Activated CD8-positive, alpha-beta T cell treated with anti-CD3 and anti-CD28 coated beads for 36 hours (primary cell): Measurements from ENCODE around the gene ABHD11. TPM values are rescaled to one million over a fixed set of nuclear protein-coding genes. Genes with fewer than 3 reads are reported as not detected.
"Not testable (repeated sequence)": the region's sequence is repeated elsewhere in the genome, so short reads cannot be mapped to it uniquely, and the experiment has no call there.

Source experiments
- ATAC-seq: fragments of 200-7000 bp; cut with Tn5 transposase; one replicate; pipeline ENCODE4 v1.10.0; 2021; ENCODE audit warnings: mild to moderate bottlenecking, moderate library complexity
- CTCF ChIA-PET: fragments of 350-600 bp; sonication (Branson Sonifier 250); formaldehyde crosslinking; loops from one replicate; lab custom pipeline; 2021; ENCODE audit warnings: antibody characterized with exemption; lab: Charles Lee
- POLR2A ChIA-PET: fragments of 350-600 bp; sonication (Branson Sonifier 250); formaldehyde crosslinking; loops from one replicate; lab custom pipeline; 2021; ENCODE audit warnings: antibody characterized with exemption; lab: Charles Lee
- DNase-seq: peaks from one replicate; pipeline ENCODE4 v3.0.0-alpha.2; 2020
- H3K27ac Mint-ChIP-seq: one replicate; pipeline ENCODE4 v1.8.0; 2021; ENCODE audit warnings: mild to moderate bottlenecking, mixed read lengths
- H3K27me3 Mint-ChIP-seq: one replicate; pipeline ENCODE4 v1.8.0; 2021; ENCODE audit warnings: mixed read lengths
- H3K36me3 Mint-ChIP-seq: one replicate; pipeline ENCODE4 v1.8.0; 2021; ENCODE audit warnings: low read depth, mixed read lengths
- H3K4me1 Mint-ChIP-seq: one replicate; pipeline ENCODE4 v1.8.0; 2021; ENCODE audit warnings: low read depth, mixed read lengths
- H3K4me3 Mint-ChIP-seq: one replicate; pipeline ENCODE4 v1.8.0; 2021; ENCODE audit warnings: mild to moderate bottlenecking, moderate library complexity, mixed read lengths
- H3K9me3 Mint-ChIP-seq: one replicate; pipeline ENCODE4 v1.8.0; 2021; ENCODE audit warnings: mixed read lengths
- intact Hi-C: fragments of 100-400 bp; cut with micrococcal nuclease; formaldehyde crosslinking; loops from one replicate; pipeline ENCODE4 v1.10.0; 2022
- total RNA-seq, 2 experiments: library from RNA; stranded (reverse); gene quantifications; one replicate each; pipeline ENCODE4 v1.2.3, GENCODE V29; 2021
- TF ChIP-seq, protein P1 (sequence below): fragments of 200-600 bp; IDR thresholded peaks from one replicate; pipeline ENCODE4 v1.8.0; 2022; ENCODE audit warnings: antibody characterized with exemption, mild to moderate bottlenecking

ABHD11 gene
- total RNA-seq, 2 experiments from 2014 or later = 19.0 to 21.5 TPM

DNA sequence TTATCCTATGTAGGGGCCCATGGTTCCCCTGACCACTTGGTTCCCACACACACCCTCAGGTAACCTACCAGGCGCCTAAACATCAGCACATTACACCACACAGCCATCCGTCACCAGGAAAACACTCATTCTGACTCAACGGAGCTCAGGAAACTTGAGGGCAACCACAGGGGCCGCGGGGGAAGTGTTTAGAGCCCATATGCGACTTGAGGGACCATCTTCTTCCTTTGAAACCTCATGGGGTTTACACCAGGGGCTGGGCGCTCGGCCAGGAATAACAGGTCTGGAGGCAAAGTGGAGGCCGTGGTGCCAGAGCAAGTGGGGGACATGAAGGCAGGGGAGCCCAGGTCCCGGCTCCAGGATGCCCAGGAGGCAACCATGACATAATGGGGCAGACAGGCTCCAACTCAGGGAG, 20.6 kb downstream of the ABHD11 start:
- H3K4me1 Mint-ChIP-seq = peaks cover 36% of the 10 kb centered on the region
- H3K36me3 Mint-ChIP-seq = peaks cover 4% of the 10 kb centered on the region
- peaks cover 4% of the 10 kb centered on the region for H3K27me3 Mint-ChIP-seq
- ATAC-seq (peak; percentile 68), DNase-seq (peak; percentile 94)
- peak overlapping the region; percentile 47 for H3K27ac Mint-ChIP-seq
- peak overlapping the region; percentile 63 for H3K4me3 Mint-ChIP-seq
- intact Hi-C loops = loop anchor here (5.0 kb wide), 1 partner anchor 36 kb away; the partner anchor contains the start of genes BUD23 and DNAJC30
- CTCF ChIA-PET = interaction anchor here (0.6 to 1.3 kb wide), 4 partner anchors 16 to 112 kb away, joined by 3 to 9 read pairs (median 4); no protein-coding TSS in a partner anchor
- POLR2A ChIA-PET = interaction anchor here (0.8 to 1.0 kb wide), 2 partner anchors 16 to 89 kb away, joined by 3 read pairs; no protein-coding TSS in a partner anchor
- no peaks in the 10 kb centered on the region for H3K9me3 Mint-ChIP-seq
- TF ChIP-seq, protein P1, sequence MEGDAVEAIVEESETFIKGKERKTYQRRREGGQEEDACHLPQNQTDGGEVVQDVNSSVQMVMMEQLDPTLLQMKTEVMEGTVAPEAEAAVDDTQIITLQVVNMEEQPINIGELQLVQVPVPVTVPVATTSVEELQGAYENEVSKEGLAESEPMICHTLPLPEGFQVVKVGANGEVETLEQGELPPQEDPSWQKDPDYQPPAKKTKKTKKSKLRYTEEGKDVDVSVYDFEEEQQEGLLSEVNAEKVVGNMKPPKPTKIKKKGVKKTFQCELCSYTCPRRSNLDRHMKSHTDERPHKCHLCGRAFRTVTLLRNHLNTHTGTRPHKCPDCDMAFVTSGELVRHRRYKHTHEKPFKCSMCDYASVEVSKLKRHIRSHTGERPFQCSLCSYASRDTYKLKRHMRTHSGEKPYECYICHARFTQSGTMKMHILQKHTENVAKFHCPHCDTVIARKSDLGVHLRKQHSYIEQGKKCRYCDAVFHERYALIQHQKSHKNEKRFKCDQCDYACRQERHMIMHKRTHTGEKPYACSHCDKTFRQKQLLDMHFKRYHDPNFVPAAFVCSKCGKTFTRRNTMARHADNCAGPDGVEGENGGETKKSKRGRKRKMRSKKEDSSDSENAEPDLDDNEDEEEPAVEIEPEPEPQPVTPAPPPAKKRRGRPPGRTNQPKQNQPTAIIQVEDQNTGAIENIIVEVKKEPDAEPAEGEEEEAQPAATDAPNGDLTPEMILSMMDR = no peak

DNA sequence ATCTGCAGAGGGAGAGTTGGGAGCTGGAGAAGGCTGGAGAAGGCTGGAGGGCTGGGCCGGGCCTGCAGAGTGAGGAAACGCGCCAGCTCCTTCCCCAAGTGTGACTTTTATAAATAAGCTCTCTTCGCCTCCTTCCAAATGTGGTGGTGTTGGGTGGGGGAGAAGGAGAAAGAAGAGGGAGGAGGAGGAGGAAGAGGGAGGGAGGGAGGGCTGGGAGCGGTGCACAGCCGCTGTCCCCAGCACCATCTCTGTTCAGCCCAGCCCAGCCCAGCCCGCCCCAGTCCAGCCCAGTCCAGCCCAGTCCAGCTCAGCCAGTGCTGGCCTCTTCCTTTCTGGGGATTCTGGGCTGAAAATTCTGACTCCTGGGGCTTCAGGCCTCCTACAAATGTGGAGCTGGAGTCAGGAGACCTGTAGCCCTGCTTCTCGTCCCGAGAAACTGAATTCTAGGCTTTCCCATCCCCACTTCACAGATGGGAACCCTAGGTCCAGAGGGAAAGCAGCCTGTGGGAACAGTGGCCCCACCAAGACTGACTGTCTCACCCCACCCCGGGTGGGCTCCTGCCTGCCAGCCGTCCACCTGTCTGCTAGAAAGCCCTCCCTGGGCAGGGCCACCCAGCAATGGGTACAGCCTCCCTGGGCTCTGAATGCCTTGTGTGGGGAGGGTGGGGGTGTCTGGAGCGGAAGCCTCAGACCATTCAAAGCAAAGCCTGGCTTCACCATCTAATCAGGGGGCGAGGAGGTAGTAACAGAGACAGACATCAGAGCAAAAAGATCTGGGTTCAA, 21.4 kb downstream of the ABHD11 start:
- Mint-ChIP-seq H3K36me3 (peaks cover 4% of the 10 kb centered on the region), H3K27ac (peak overlapping the region; percentile 47), H3K27me3 (peaks cover 4% of the 10 kb centered on the region), H3K4me1 (peaks cover 41% of the 10 kb centered on the region), H3K4me3 (peak overlapping the region; percentile 63), H3K9me3 (no peaks in the 10 kb centered on the region)
- CTCF ChIA-PET = interaction anchor here (0.6 to 3.5 kb wide), 6 partner anchors 8 to 111 kb away, joined by 3 to 16 read pairs (median 7); no protein-coding TSS in a partner anchor
- intact Hi-C loops = loop anchor here (5.0 kb wide), 1 partner anchor 35 kb away; the partner anchor contains the start of genes BUD23 and DNAJC30
- POLR2A ChIA-PET = interaction anchor here (0.8 to 1.0 kb wide), 2 partner anchors 17 to 88 kb away, joined by 3 read pairs; no protein-coding TSS in a partner anchor
- ATAC-seq (peak; percentile 8), DNase-seq (peak; percentile 35)
- TF ChIP-seq, protein P1 = no peak

- Mint-ChIP-seq H3K4me1 (peaks cover 41% of the 10 kb centered on the region), H3K27ac (no peak overlapping the region), H3K4me3 (no peak overlapping the region), H3K9me3 (no peaks in the 10 kb centered on the region), H3K36me3 (peaks cover 4% of the 10 kb centered on the region), H3K27me3 (peaks cover 4% of the 10 kb centered on the region)
- DNase-seq = no peak
- ChIA-PET CTCF (interaction anchor here (0.7 to 3.5 kb wide), 4 partner anchors 9 to 109 kb away, joined by 3 to 16 read pairs (median 7); no protein-coding TSS in a partner anchor), POLR2A (interaction anchor here (0.7 to 1.2 kb wide), 2 partner anchors 18 to 23 kb away, joined by 3 to 4 read pairs; no protein-coding TSS in a partner anchor)
- intact Hi-C loops = loop anchor here (5.0 kb wide), 1 partner anchor 34 kb away; the partner anchor contains the start of genes BUD23 and DNAJC30
- TF ChIP-seq, protein P1 = no peak
- no peak for ATAC-seq
These were observed 22.2 kb downstream of the ABHD11 start for GRCh38 chr7:73716318-73716890.

GRCh38 chr7:73715648-73716317, 22.8 kb downstream of the ABHD11 start:
- H3K4me1 Mint-ChIP-seq = peaks cover 41% of the 10 kb centered on the region
- POLR2A ChIA-PET = interaction anchor here (0.7 to 1.7 kb wide), 4 partner anchors 10 to 23 kb away, joined by 3 to 6 read pairs (median 4); no protein-coding TSS in a partner anchor
- no peaks in the 10 kb centered on the region for H3K9me3 Mint-ChIP-seq
- CTCF ChIA-PET = interaction anchor here (0.7 to 3.5 kb wide), 6 partner anchors 10 to 109 kb away, joined by 3 to 16 read pairs (median 4); no protein-coding TSS in a partner anchor
- peak; percentile 51 for ATAC-seq
- intact Hi-C loops = loop anchor here (5.0 kb wide), 1 partner anchor 33 kb away; the partner anchor contains the start of genes BUD23 and DNAJC30
- H3K27me3 Mint-ChIP-seq = peaks cover 4% of the 10 kb centered on the region
- TF ChIP-seq, protein P1 = no peak
- peaks cover 4% of the 10 kb centered on the region for H3K36me3 Mint-ChIP-seq
- peak; percentile 81 for DNase-seq
- no peak overlapping the region for H3K4me3 Mint-ChIP-seq
- H3K27ac Mint-ChIP-seq = no peak overlapping the region

- H3K36me3 Mint-ChIP-seq, ATAC-seq, DNase-seq, intact Hi-C loops, H3K4me3 Mint-ChIP-seq, H3K9me3 Mint-ChIP-seq, H3K27ac Mint-ChIP-seq, H3K27me3 Mint-ChIP-seq: not testable (repeated sequence)
- POLR2A ChIA-PET = interaction anchor here (0.9 kb wide), 1 partner anchor 17 kb away, joined by 3 read pairs; no protein-coding TSS in a partner anchor
- CTCF ChIA-PET = interaction anchor here (1.8 kb wide), 1 partner anchor 12 kb away, joined by 4 read pairs; no protein-coding TSS in a partner anchor
- H3K4me1 Mint-ChIP-seq = peaks cover 32% of the 10 kb centered on the region
These were observed 25.3 kb downstream of the ABHD11 start for GRCh38 chr7:73713319-73713718.
